Activated naive CD8-positive, alpha-beta T cell (primary cell): Measurements from ENCODE around the gene PARK7.

Source experiments
- H3K27ac Mint-ChIP-seq: one replicate; pipeline ENCODE4 v1.8.0; 2021; ENCODE audit warnings: mixed read lengths
- H3K27me3 Mint-ChIP-seq: one replicate; pipeline ENCODE4 v1.8.0; 2021; ENCODE audit warnings: mixed read lengths
- H3K36me3 Mint-ChIP-seq: one replicate; pipeline ENCODE4 v1.8.0; 2021; ENCODE audit warnings: mixed read lengths
- H3K4me1 Mint-ChIP-seq: one replicate; pipeline ENCODE4 v1.8.0; 2021; ENCODE audit warnings: low read depth, mixed read lengths
- H3K4me3 Mint-ChIP-seq: one replicate; pipeline ENCODE4 v1.8.0; 2021; ENCODE audit warnings: mild to moderate bottlenecking, mixed read lengths
- H3K9me3 Mint-ChIP-seq: one replicate; pipeline ENCODE4 v1.8.0; 2021; ENCODE audit warnings: low read depth, mixed read lengths

PARK7 gene

GRCh38 chr1:8004803-8005573 is 43.5 kb downstream of the PARK7 start:
- Mint-ChIP-seq H3K4me3 (no peak overlapping the region), H3K4me1 (no peaks in the 10 kb centered on the region), H3K36me3 (peaks cover 13% of the 10 kb centered on the region), H3K9me3 (no peaks in the 10 kb centered on the region), H3K27me3 (no peaks in the 10 kb centered on the region), H3K27ac (no peak overlapping the region)

- Mint-ChIP-seq H3K36me3 (peaks cover 13% of the 10 kb centered on the region), H3K27ac (no peak overlapping the region), H3K27me3 (no peaks in the 10 kb centered on the region), H3K4me1 (no peaks in the 10 kb centered on the region), H3K4me3 (no peak overlapping the region), H3K9me3 (no peaks in the 10 kb centered on the region)
These were observed 44.8 kb downstream of the PARK7 start for GRCh38 chr1:8006037-8006963.

- Mint-ChIP-seq H3K36me3 (peaks cover 2% of the 10 kb centered on the region), H3K27ac (no peak overlapping the region), H3K4me3 (no peak overlapping the region), H3K4me1 (no peaks in the 10 kb centered on the region), H3K27me3 (no peaks in the 10 kb centered on the region), H3K9me3 (no peaks in the 10 kb centered on the region)
These were observed 47.8 kb downstream of the PARK7 start for GRCh38 chr1:8009043-8010002.

- no peak overlapping the region for H3K27ac Mint-ChIP-seq
- no peaks in the 10 kb centered on the region for H3K9me3 Mint-ChIP-seq
- H3K4me1 Mint-ChIP-seq, result peaks cover 4% of the 10 kb centered on the region
- H3K27me3 Mint-ChIP-seq, result no peaks in the 10 kb centered on the region
- no peaks in the 10 kb centered on the region for H3K36me3 Mint-ChIP-seq
- no peak overlapping the region for H3K4me3 Mint-ChIP-seq
These were observed 48.7 kb downstream of the PARK7 start for GRCh38 chr1:8010080-8010664.

- peaks cover 4% of the 10 kb centered on the region for H3K4me1 Mint-ChIP-seq
- no peak overlapping the region for H3K27ac Mint-ChIP-seq
- no peaks in the 10 kb centered on the region for H3K9me3 Mint-ChIP-seq
- H3K4me3 Mint-ChIP-seq, result no peak overlapping the region
- H3K36me3 Mint-ChIP-seq, result no peaks in the 10 kb centered on the region
- no peaks in the 10 kb centered on the region for H3K27me3 Mint-ChIP-seq
These were observed 49.5 kb downstream of the PARK7 start for GRCh38 chr1:8011016-8011415.

DNA sequence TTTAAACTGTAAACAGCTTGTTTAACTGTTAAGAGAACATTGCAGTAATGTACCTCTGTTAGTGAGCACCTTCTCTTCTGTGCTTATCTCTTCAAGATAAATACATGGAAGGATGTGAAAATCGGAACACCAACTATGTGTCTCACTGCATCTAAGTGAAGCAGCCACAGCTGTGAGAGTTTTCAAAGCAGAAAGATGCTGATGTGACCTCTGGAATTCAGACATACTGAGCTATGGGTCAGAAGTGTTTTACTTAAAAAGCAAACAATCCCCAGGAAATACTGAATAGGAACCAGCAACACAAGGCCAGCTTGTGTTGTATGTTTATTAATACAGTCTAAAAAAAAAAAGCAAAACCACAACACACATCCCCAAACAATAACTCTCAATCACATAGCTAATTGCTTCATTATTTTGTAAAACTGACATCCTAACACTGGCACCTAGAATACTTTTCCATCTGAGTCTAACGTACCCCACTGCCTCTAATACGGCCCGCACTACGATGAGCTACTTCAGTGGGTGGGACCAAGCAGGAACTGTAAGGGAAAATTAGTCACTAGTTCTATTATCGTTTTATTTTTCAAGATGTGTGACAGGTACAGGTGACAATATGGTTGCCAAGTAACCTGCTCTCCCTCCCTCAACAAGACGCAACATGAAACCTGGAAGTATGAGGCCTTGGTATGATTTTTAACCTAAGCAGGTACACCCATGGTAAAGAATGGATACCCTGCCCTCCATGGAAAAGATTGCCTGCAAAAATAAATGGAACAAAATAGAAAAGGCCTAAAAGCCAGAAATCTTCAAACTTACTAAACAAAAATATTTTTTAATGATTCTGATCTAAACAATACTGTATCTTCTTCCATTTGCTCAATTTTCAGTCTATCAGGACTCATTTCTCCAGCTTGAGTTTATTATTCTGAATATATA is 50.7 kb downstream of the PARK7 start:
- Mint-ChIP-seq H3K9me3 (no peaks in the 10 kb centered on the region), H3K27ac (no peak overlapping the region), H3K27me3 (peaks cover 5% of the 10 kb centered on the region), H3K4me3 (no peak overlapping the region), H3K4me1 (peaks cover 4% of the 10 kb centered on the region), H3K36me3 (no peaks in the 10 kb centered on the region)

GRCh38 chr1:8012955-8013354 is 51.4 kb downstream of the PARK7 start:
- Mint-ChIP-seq H3K4me1 (peaks cover 4% of the 10 kb centered on the region), H3K36me3 (peaks cover 1% of the 10 kb centered on the region), H3K4me3 (no peak overlapping the region), H3K27me3 (peaks cover 6% of the 10 kb centered on the region), H3K9me3 (no peaks in the 10 kb centered on the region), H3K27ac (no peak overlapping the region)

GRCh38 chr1:8013399-8013798 is 51.9 kb downstream of the PARK7 start:
- Mint-ChIP-seq H3K9me3 (no peaks in the 10 kb centered on the region), H3K4me3 (no peak overlapping the region), H3K36me3 (peaks cover 2% of the 10 kb centered on the region), H3K27me3 (peaks cover 7% of the 10 kb centered on the region), H3K27ac (no peak overlapping the region), H3K4me1 (peaks cover 4% of the 10 kb centered on the region)

DNA sequence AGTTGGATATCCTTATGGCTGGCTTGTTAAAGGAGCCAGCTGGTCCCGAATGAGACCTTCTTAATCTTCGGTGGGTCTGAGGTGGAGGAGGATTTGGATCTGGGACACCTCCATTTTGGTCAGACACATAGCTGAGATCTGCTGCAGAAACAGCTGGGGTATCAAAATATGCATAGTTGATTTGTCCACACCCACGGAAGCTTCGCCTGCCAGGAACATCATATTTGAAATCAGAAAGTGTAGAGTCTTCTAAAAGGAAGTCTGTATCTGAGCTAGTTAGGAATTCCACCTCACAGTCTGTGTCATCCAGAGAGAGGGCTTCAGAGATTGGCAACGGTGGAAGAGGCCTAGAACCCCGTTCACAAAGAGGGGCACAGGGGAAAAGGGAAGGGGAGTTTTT is 52.3 kb downstream of the PARK7 start:
- no peaks in the 10 kb centered on the region for H3K9me3 Mint-ChIP-seq
- H3K27ac Mint-ChIP-seq, result no peak overlapping the region
- peaks cover 2% of the 10 kb centered on the region for H3K36me3 Mint-ChIP-seq
- no peak overlapping the region for H3K4me3 Mint-ChIP-seq
- H3K27me3 Mint-ChIP-seq, result peaks cover 7% of the 10 kb centered on the region
- peaks cover 4% of the 10 kb centered on the region for H3K4me1 Mint-ChIP-seq

- H3K4me3 Mint-ChIP-seq, result no peak overlapping the region
- no peaks in the 10 kb centered on the region for H3K9me3 Mint-ChIP-seq
- H3K36me3 Mint-ChIP-seq, result peaks cover 2% of the 10 kb centered on the region
- H3K27me3 Mint-ChIP-seq, result peaks cover 9% of the 10 kb centered on the region
- H3K27ac Mint-ChIP-seq, result no peak overlapping the region
- H3K4me1 Mint-ChIP-seq, result peaks cover 4% of the 10 kb centered on the region
These were observed 53.0 kb downstream of the PARK7 start for GRCh38 chr1:8014381-8014988.

DNA sequence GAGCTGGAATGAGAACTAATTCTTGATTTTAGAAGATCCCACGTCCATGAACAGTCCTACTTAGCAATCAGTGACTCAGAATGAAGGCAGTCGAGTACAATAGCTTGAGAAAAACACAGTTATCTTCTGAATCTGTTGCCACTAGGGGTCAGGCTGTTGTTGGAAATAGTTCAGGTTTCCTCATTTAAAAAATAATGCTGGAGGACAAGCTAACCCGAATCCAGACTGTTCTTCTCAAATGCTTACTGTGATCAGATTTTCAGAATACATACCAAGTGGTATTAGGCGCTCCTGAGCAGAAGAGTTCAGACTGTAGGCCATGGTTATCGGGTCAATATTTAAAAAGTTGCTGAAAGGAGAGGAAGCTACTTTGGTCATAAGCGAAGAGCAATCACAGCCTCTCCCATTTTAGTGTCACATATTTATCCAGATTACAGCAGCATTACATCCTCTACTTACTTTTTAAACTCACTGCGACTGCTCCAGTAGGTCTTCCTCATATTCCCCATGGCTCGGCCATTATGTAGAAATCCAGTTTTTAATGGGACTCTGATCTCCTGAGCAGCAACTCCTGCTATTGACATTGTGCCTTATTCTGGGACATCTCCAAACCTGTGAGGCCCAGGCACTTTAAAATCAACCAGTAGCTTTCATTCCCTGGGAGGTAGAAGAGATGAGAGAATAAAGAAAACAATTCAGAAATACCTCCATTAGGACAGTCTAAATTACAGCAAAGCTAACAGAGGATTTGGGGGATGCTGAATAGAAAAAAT is 53.7 kb downstream of the PARK7 start:
- no peak overlapping the region for H3K27ac Mint-ChIP-seq
- H3K9me3 Mint-ChIP-seq, result no peaks in the 10 kb centered on the region
- peaks cover 4% of the 10 kb centered on the region for H3K4me1 Mint-ChIP-seq
- peaks cover 9% of the 10 kb centered on the region for H3K27me3 Mint-ChIP-seq
- H3K36me3 Mint-ChIP-seq, result peaks cover 2% of the 10 kb centered on the region
- no peak overlapping the region for H3K4me3 Mint-ChIP-seq

DNA sequence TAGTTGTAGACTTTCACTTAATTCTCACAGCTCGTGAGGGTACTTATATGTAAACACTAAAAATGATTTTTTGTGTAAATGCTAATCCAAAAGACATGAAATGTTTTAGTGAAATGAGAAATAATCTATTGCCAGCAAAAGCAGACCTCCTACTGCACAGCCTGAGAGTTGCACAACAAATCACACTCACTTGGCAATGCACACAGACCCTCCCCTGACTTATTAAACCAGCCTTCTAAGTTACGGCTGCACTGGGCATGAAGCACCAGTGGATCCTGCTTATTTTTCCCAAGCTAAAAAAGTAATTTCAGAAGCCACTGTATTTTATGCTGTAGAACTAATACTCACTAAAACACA is 54.3 kb downstream of the PARK7 start:
- Mint-ChIP-seq H3K4me3 (no peak overlapping the region), H3K36me3 (peaks cover 2% of the 10 kb centered on the region), H3K9me3 (no peaks in the 10 kb centered on the region), H3K27me3 (peaks cover 9% of the 10 kb centered on the region), H3K27ac (no peak overlapping the region), H3K4me1 (peaks cover 4% of the 10 kb centered on the region)
